Kidney epithelial cell (primary cell): ENCODE measurements around the gene CA12. TPM values are rescaled to one million over a fixed set of nuclear protein-coding genes. Genes with fewer than 3 reads are reported as not detected.

Experiments
- DNase-seq: peaks from one replicate; pipeline ENCODE4 v3.0.0-alpha.2; 2010; ENCODE audit warnings: low read depth
- H3K27me3 ChIP-seq: 2 replicates; pipeline ENCODE4 v1.6.0; 2011; ENCODE audit warnings: low read length; ENCODE audit not compliant: control insufficient read depth, insufficient read depth
- H3K36me3 ChIP-seq: 2 replicates; pipeline ENCODE4 v1.5.1; 2011; ENCODE audit warnings: low read length; ENCODE audit not compliant: control insufficient read depth, insufficient read depth
- H3K4me3 ChIP-seq: 2 replicates; pipeline ENCODE4 v1.5.1; 2011; ENCODE audit warnings: low read depth, mild to moderate bottlenecking, control low read depth, low read length
- total RNA-seq: library from RNA; depleted of rRNA; stranded (reverse); fragments of >200 nt; gene quantifications from 2 replicates; pipeline ENCODE4 v1.2.3, GENCODE V29; 2015
- TF ChIP-seq, protein P1 (sequence below): IDR thresholded peaks from 2 replicates; pipeline ENCODE4 v1.5.1; 2011; ENCODE audit warnings: mild to moderate bottlenecking, moderate library complexity, low read length, control low read depth, inconsistent platforms; ENCODE audit not compliant: insufficient read depth, poor library complexity, severe bottlenecking

The CA12 gene
- total RNA-seq, 1 donor from 2014 or later = 2.9 TPM

DNA sequence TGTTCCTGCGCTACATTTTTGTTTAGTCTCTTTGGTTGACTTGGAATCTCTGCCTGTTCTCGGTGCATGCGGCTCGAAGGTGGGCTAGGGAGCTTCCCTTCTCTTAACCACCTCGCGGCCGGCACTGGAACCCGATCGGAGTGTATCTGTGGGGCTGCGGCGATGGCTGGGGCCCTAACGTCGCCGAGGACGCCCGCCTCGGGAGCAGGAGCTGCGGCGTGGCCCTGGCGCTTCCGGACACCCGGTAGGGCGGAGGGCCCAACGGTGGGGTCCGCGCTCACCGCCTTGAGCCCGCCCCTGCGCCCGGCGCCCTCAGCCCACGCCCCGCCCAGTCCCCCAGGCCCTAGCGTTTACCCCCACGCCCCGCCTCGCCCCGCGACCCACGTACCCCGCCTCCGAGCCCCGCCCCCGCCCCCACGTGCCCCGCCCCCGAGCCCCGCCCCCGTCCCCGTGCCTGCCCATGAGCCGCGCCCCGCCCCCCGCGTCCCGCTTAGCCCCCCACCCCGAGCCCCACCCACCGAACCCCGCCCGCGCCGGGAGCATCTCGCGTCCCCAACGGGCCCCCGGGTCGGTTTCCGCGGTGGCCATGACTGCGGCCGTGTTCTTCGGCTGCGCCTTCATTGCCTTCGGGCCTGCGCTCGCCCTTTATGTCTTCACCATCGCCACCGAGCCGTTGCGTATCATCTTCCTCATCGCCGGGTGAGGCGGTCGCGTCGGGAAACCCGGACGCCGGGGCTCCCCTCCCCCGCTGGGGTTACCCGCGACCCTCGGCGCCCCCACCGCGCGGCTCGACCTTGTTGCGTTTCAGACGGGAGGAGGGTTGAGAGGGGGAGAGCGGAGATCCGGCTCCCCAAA, 104.4 kb downstream of the CA12 start, which contains the start of gene APH1B:
Gene APH1B (plus strand): TSS at position 568 of the 855 bp plus-strand sequence. CDS start 19 bp downstream, at position 587.
- H3K27me3 ChIP-seq = no peaks in the 10 kb centered on the region
- TF ChIP-seq, protein P1, sequence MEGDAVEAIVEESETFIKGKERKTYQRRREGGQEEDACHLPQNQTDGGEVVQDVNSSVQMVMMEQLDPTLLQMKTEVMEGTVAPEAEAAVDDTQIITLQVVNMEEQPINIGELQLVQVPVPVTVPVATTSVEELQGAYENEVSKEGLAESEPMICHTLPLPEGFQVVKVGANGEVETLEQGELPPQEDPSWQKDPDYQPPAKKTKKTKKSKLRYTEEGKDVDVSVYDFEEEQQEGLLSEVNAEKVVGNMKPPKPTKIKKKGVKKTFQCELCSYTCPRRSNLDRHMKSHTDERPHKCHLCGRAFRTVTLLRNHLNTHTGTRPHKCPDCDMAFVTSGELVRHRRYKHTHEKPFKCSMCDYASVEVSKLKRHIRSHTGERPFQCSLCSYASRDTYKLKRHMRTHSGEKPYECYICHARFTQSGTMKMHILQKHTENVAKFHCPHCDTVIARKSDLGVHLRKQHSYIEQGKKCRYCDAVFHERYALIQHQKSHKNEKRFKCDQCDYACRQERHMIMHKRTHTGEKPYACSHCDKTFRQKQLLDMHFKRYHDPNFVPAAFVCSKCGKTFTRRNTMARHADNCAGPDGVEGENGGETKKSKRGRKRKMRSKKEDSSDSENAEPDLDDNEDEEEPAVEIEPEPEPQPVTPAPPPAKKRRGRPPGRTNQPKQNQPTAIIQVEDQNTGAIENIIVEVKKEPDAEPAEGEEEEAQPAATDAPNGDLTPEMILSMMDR = no peak
- no peak for DNase-seq
- H3K4me3 ChIP-seq = peak within 1 kb of the TSS; percentile 58
- H3K36me3 ChIP-seq = no peaks in the 10 kb centered on the region

GRCh38 chr15:63276342-63277037, 105.2 kb downstream of the CA12 start:
- no peak for DNase-seq
- Histone ChIP-seq H3K27me3 (no peaks in the 10 kb centered on the region), H3K36me3 (no peaks in the 10 kb centered on the region), H3K4me3 (peak overlapping the region; percentile 58)
- TF ChIP-seq, protein P1 = no peak

GRCh38 chr15:63274427-63274826, 107.2 kb downstream of the CA12 start:
- H3K36me3 ChIP-seq = no peaks in the 10 kb centered on the region
- no peak overlapping the region for H3K4me3 ChIP-seq
- H3K27me3 ChIP-seq = no peaks in the 10 kb centered on the region
- DNase-seq = no peak
- TF ChIP-seq, protein P1 = no peak

Other genes with a start within 250 kb of the CA12 start
- gene RPS27L, start 224.4 kb downstream of the CA12 start, total RNA-seq = 150 and 186 TPM in 2 replicates
- gene RAB8B, start 192.2 kb downstream of the CA12 start, total RNA-seq = 21.5 and 28.9 TPM in 2 replicates
- gene APH1B, start 104.2 kb downstream of the CA12 start, total RNA-seq = 10.2 and 12.1 TPM in 2 replicates
- 38.9 and 46.3 TPM in 2 replicates for gene USP3, start 122.7 kb upstream of the CA12 start, total RNA-seq
- 0.21 and 0.27 TPM in 2 replicates for gene FBXL22, start 215.5 kb upstream of the CA12 start, total RNA-seq